Stimulated activated CD4-positive, alpha-beta T cell treated with anti-CD3 and anti-CD28 coated beads, Interleukin-1b, Interleukin-23, amount 100 ng/mL, for 4 hours (primary cell): Measurements from ENCODE around the gene PLPPR4.

Source experiments
- DNase-seq, 2 donors: peaks; one replicate each; pipeline ENCODE4 v3.0.0-alpha.2; 2020; ENCODE audit warnings: low read depth in 2 of 2

The PLPPR4 gene

GRCh38 chr1:99348397-99349132, 84.3 kb downstream of the PLPPR4 start:
- no peak for DNase-seq

GRCh38 chr1:99352821-99353220, 88.5 kb downstream of the PLPPR4 start:
- DNase-seq: no peak

- DNase-seq: no peak
These were observed 94.5 kb downstream of the PLPPR4 start for GRCh38 chr1:99358770-99359169.
